Mucosa of gallbladder (tissue), 1 donor: ENCODE data around the gene SYNGR1. TPM values are rescaled to one million over a fixed set of nuclear protein-coding genes. Genes with fewer than 3 reads are reported as not detected.
A peak's percentile ranks its signal among the peaks of the same experiment; 100 is the strongest.

Source experiments
- DNase-seq: peaks from one replicate; pipeline ENCODE4 v3.0.0-alpha.2; 2020; ENCODE audit warnings: low spot score
- total RNA-seq: library from RNA; stranded (reverse); gene quantifications from one replicate; pipeline ENCODE4 v1.2.1, GENCODE V29; 2021
- donor health status: DM: no; HTN: no; CAD: no.

The SYNGR1 gene
- total RNA-seq, 1 donor from 2014 or later, result 41.8 TPM

DNA sequence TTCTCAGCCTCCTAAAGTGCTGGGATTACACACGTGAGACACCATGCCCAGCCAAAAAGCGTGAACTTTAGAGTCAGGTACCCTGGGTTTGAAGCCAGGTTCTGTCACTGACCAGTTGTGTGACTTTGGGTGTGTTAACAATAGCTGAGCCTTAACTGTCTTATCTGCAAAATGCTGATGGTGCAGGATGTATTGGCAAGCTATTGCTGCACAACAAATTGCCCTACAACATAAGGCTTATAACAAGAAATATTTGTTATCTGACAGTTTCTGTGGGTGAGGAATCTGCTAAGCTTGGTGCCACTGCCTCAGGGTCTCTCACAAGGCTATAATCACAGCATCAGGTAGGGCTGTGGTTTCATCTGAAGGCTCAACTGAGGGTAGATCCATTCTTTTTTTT is 21.9 kb downstream of the SYNGR1 start:
- DNase-seq, result no peak

DNA sequence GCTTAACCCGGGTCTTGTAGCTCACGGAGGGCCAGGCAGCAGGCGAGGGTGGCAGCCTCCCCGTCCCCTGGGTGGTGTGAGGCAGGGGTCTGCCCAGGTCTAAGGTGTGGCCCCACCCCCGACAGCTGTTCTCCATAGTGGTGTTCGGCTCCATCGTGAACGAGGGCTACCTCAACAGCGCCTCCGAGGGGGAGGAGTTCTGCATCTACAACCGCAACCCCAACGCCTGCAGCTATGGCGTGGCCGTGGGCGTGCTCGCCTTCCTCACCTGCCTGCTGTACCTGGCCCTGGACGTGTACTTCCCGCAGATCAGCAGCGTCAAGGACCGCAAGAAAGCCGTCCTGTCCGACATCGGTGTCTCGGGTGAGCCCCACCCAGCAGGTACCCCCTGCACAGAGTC is 24.4 kb downstream of the SYNGR1 start:
- no peak for DNase-seq

DNA sequence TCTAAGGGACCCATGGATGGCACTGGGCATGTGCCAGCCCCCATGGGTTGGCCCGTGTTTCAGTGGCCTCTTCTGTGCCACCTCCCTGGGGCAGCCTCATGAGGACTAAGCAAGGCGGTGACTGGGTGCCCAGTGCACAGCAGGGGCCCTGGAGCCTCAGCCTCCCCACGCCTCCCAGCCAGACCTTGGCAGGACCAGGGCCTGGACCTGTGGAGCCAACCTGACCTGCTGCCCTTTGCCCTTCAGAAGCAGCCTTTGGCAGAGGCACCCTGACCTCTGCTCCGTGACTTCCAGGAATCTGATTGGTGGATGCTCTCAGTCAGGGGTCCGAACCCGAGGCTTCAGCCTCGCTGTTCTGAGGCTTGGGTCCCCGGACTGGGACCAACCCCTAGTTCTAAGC is 25.0 kb downstream of the SYNGR1 start:
- no peak for DNase-seq

DNA sequence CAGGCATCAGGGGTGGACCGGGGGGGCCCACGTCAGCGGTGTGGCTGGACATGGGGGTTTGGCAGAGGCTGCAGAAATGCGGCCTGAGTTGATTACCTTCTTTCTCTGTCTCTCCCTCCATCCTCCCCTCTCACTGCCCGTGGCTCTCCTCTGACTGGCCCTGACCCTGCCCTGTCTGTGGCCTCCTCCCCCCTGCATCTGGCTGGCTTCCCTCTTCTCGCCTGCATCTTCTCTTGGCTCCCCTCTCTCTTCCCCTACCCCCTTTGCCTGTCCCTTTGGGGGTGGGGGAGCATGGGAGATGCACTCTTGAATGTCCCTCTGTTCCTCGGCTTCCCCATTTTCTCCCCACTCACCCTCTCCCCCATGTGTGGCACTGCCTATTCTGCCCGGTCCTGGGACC is 25.9 kb downstream of the SYNGR1 start:
- DNase-seq, result no peak

DNA sequence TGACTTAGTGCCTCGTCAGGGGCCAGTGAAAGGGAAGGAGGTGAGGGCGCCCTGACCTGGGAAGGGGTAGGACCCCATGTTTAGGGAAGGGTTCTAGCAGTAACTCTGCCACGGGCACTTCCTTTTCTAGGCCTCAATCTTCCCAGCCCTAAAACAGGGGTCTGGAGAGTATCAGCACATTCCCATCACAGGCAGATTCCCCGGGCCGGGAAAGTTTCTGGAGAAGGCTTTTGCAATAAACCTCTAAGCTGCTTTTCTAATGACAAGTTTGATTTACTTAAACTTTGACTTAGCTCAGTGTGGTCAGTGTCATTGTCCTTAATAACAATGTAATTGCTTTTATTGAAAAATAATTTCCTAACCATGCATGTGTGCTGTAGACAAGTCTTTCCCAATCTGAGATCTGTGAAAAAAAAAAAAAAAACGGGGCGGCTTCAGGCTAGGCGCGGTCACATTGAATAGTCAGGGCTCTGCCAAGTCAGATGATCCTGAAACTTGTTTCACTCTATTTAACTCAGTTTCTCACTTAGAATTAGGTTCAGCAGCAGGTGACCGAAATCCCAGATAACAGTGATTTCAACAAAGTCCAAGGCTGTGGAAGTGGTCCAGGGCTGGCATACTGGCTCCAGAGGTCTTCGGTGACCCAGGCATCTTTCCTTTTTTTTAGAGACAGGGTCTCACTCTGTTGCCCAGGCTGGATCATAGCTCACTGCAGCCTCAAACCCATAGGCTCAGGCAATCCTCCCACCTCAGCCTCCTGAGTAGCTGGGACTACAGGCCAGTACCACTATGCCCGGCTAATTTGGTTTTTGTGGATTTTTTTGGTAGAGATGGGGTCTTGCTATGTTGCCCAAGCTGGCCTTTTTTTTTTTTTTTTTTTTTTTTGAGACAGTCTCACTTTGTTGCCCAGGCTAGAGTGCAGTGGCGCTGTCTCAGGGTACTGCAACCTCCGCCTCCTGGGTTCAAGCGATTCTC is 30.3 kb downstream of the SYNGR1 start:
- DNase-seq, result no peak

DNA sequence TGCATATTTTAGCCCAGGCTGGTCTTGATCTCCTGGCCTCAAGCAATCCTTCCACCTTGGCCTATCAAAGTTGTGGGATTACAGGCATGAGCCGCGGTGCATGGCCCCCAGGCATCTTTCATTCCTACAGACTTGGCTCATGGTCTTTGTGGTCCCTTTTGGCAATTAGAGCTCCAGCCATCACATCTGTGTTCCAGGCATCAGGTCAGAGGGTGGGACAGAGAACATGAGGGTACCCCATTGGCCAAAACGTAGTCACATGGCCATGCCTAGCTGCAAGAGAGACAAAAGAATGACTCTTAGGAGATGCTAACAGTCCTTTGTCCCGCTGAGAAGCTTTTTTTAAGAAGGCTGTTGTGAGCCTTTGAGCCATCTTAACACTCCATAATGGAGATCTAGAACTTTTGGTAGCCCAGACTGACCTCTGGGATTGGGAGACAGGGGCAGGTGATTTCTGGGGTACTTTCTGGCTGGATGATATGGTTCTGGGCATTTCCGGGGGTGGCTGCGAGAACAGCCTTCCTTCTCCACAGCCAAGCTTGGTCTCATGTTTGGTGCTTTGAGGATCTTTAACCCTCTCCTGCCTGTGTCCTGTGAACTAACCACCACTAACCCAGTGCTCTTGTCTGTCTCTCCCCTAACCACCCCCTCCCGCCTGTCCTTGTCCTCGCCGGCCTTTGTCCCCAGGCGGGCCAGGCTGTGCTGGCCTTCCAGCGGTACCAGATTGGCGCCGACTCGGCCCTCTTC is 31.4 kb downstream of the SYNGR1 start:
- DNase-seq, result no peak

DNA sequence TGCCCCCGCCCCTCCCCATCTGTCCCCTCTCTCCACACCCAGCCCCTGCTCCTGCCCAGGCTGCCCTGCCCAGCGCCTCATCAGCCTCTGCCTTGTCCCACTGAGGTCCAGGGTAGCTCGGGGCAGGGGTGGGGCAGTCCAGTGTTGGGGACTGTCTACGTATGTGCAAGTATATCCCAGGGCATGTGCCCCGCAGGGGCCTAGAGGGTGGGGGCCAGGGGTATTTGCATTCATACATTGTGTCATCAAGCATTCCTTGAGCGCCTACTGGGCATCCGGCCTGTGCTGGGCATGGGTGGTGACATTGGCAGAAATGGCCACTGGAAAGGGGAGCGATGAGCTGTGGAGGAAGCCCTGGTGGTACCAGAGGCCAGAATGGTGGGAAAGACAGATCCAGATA is 32.1 kb downstream of the SYNGR1 start:
- no peak for DNase-seq

DNA sequence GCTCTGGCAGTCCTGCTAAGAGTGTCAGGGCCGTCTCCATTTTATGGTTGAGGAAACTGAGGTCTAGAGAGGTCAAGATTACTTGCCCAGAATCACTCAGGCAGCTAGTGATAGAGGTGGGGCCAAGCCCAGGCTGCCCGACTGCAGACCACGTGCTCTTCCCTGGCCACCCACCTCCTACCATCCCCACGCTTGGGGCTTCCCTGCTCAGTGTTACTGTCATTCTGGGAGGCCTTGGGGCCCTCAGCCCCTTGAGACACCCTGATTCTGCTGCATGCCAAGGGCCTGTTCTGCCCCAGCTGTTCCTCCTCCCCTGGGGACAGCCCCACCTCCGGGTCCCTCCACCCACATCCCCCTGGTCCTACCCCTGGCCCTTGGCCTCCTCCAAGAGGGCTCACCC is 32.6 kb downstream of the SYNGR1 start:
- DNase-seq, result no peak

DNA sequence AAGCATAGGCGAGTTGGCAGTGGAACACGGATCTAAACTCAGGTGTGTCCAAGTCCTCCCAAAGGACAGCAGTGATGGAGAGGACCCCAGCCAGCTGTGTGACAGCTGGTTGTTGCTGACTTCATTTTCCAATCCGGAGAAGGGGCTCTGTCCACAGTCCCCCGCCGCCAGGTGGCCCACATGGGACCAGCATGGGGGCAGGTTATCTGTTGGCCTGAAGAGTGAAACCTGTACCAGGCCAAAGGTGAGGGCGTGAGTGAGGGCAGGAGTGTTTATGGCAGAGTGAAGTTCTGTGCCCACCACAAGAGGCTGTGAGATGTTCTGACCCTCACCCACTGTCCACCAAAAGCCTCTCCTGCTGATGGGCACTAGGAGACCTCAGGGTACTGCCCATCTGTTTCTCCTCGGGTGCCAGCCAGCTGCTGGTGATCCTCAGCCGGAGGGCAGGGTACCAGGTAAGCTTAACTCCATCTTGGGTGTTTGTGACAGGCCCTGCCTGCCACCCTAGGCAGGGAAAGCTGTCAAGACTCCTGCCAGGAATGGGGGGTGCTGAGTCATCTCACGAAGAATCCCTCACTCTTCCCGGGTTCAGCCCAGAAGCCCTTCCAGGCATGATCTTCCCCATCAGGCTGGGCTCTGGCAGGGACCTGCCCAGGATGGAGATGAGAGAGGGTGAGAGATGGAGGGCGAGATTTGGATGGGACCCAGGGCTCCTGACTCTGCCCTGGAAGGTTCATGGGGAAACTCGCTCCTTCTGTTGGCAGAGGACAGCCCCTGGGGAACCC is 34.2 kb downstream of the SYNGR1 start:
- no peak for DNase-seq

DNA sequence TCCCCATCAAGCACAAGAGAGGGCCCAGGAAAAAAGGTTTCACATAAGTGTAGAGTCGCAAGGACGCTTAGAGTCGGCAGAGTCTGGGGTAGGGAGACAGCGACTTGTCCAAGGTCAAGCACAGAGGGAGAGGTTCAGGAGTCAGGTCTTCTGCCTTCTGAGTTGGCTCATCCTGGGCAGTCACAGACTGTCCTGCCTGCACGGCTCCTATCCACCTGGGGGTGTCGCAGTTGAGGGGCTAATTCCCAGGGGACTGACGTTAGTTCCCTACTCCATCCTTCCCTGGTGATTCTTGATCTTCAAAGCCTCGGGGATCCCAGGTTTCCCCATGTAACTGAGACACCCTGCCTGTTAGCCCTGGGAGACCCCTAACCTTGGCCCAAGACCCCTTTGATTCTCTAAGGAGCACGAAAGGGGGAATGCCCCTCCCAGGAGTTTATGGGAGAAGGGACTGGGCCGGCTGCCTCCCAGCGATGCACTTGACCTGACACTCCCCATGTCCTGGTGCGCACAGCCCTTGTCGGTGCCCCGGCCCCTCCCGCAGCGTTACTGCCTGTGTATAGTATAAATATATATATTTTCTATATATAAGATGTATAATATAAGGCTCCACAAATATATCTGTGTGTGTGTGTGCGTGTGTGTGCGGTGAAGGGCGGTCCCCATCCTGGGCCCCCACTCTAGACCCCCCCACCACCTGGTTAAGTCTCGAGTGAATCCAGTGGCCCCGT is 35.1 kb downstream of the SYNGR1 start:
- DNase-seq, result no peak

DNA sequence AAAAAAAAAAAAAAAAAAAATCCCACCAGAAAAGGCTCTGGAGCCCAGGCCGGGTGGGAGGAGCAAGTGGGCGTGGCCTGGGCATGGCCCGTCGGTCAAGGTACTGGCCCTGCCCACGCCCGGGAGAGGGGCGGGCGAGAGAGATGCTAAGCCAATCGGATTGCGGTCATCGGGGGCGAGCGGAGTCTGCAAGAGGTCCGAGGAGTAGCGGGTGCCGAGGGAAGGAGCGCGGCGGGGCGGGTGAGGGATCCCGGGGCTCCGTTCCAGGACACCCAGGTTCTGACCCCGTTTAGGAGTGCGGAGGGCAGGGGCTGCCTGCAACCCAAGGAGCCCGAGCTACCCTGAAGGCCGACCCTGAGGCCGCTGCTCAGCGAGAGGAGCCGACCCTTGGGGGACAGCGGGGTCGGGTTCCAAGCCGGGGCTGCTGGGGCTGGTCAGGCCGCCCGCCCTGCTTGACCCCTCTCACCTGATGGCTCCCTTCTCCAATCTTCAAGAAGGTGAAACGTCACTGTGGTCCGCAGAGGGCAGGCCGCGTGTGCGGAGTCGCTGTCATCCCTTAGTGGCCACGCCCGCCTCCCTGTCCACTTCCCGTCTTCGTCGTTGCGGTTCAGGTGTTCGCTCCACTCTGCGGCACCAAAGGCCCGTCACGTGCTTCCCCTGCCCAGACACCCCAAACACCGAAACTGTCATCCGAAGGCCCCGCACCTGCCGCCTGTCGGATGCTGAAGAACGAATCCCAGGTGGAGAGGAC is 38.6 kb downstream of the SYNGR1 start:
- DNase-seq, result peak; percentile 78

DNA sequence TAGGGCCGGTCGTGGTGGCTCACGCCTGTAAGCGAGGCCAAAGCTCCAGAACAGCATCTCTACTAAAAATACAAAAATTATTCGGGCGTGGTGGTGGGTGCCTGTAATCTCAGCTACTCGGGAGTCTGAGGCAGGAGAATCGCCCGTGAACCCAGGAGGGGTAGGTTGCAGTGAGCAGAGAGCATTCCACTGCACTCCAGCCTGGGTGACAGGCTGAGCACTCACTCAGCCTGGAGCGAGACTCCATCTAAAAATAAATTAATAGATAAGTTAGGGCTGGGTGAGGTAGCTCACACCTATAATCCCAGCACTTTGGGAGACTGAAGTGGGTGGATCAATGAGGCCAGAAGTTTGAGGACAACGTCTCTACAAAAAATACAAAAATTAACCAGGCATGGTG is 39.6 kb downstream of the SYNGR1 start:
- no peak for DNase-seq

DNA sequence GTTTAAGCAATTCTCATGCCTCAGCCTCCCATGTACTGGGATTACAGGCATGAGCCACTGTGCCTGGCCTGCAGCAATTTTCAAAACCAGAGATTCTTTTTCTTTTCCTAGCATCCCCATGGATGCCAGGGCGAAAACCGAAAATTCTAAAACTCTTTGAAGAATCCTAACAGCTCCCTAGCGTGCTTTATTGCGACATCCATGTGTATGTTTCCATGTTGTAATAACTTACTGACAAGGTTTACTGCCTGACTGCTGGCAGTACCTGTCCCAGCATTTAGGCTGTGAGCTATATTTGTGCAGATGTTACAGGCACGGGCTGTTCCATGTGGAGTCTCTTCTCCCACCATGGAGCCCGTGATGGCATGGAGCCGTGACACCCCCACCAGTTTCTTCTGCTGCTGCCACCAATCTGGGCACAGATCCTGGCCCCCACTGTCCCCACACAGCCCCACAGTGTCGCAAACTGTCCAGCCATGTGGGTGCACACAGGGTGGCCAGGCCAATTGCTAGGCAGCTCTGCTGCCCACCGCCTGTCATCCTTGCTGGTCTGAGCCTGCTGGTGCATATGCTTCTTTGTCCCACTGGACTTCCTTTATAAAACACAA is 42.7 kb downstream of the SYNGR1 start:
- no peak for DNase-seq

DNA sequence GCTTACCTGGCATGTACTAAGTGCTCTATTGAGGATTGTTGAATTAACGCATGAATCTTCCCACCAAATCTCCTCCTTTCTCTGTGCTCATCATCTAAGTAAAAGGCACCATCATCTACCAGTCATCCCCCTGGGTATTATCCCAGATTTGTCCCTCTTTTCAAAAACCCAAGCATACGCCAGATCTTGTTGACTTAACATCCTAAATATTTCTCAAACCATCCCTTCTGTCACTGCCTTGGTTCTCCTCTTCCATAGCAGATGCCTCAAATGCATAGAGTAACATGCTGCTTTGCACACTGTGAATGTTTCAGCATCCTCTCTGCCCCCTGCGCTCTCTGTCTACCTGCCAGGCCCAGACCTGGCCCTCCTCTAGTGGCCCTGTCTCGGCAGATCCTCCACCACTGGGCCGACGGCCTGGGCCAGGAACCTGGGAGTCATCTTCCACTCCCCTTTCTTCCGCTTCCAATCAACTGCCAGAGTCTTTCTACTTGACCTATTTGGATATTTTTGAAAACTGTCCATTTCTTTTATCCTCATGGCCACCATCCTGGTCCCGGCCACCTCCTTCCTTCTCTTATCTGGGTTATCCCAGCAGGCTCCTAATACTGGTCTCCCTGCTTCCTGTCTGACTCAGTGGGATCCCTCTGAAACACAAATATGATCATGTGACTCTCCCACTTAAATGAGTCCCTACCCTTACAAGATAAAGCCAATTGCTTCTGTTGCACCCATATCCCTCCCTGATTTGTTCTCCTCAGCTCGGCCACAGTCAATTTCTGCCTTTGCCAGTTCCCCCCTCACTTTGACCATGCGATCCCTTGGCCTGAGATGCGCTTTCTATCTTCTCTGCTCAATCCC is 46.4 kb downstream of the SYNGR1 start:
- no peak for DNase-seq

DNA sequence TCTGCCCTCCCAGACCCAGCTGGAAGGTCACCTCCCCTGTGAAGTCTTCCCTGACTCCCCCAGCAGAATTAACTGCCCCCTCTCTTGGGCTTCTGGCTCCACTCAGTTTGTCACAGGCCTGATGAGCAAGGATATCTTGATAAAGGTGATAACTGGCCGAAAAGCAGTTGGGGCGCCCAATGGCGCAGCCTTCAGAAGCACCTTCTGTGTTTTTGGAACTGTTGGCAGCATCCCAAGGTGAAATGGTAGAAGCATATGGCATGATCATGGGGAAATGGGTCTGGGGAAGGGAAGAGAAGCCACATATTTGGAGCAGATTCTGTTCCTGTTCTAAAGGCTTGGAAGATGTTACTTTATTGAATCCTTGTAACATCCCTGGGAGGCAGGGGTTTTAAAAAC is 47.0 kb downstream of the SYNGR1 start:
- DNase-seq, result no peak

DNA sequence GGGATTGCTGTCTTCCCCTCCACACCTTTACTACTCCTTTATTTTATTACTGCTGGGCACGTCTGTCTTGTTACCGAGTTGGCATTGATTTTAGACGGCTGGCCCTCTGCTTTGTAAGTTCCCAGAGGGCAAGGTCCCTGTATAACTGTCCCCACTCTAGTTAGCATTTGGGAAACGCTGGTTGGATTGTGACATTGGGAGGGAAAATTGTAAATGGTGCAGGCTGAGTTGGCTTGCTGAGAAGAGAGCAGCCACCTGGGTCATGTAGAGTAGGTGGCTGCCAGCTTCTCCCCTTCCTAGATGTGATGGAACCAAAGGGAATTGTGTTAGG is 51.5 kb downstream of the SYNGR1 start:
- no peak for DNase-seq

DNA sequence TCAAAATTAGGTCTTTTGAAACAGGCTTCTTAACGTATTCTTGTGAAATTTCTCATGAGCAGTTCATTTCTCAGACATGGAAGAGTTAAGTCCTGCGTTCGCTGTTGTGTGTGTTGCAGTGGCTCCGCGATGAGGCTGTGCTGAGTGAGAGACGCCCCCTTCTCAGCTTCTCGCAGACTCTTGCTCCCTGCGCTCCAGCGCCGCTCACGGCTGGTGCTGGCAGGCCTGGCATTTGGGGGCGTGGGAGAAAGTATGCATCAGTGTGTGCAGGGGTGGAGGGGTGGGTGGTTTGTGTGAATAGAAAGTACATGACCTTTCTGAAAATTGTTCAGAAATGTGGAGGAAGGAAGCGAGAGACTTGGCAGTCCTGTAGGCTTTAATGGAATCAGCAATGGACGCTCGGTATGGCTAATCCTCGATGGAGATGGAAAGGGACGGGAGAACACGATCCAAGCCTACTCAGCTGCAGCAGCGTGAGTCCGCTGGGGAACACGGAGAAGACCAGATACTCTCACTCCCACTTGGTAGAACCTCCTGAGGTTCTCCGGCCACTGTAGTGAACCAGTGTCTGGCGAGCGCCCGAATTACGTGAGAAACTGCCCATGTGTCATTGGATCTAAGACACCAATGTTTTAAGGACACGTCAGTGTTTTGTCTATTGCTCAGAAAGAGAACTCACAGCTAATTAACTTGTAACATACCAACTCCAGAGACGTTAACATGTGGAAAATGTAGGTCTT is 55.7 kb downstream of the SYNGR1 start:
- no peak for DNase-seq

DNA sequence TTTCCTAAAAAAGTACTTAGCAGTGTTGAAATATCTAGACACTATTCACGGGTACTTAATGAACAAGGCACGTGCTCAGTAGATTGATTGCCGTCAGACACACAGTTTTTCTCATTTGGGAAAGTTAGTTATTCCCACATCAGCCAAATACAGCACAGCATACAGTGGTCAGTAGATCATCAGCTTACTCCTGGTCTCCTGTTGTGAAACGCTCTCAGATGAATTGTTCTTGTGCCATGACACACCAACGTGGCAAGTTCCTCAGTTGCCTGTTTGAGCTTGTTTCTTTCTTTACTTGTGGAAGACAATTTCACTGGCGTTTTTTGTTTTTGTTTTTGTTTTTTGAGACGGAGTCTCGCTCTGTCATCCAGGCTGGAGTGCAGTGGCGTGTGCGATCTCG is 58.4 kb downstream of the SYNGR1 start:
- no peak for DNase-seq

DNA sequence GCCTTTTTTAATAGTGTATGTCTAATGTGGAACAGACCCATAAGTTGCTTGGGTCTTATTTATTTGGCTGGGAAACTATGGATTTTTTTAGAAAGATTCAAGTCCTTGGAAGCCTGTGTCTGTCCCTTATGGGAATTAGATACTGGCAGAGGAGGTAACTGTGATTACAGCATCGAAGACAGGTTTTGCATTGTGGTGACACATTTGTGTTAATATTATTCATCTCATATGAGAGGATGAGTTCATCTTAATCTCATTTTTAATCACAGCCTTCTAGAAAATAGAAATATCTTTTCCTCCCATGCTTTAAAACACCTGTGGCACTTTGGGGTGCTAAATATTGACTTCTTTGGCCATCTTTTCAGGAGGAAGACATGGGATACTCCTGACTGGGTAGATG is 59.0 kb downstream of the SYNGR1 start:
- no peak for DNase-seq
